ENCODE results near the gene UNC79.

The UNC79 gene

GRCh38 chr14:93682459-93682858 lies 251.7 kb downstream of the UNC79 start:
- Histone ChIP-seq H3K9me3 (ENCODE audit: low read length) (no peaks in the 10 kb centered on the region), H3F3A (ENCODE audit: insufficient read depth, low read length) (no peaks in the 10 kb centered on the region), H3K9ac (ENCODE audit: low read length) (no peak overlapping the region), H3K4me2 (ENCODE audit: low read length) (no peak overlapping the region), H3K9me2 (ENCODE audit: low read depth, low read length) (no peaks in the 10 kb centered on the region), H3K4me1 (ENCODE audit: insufficient read depth, low read length, severe bottlenecking) (no peaks in the 10 kb centered on the region), H2AFZ (ENCODE audit: low read length) (no peak overlapping the region), H4K20me1 (ENCODE audit: insufficient read depth, low read length) (no peaks in the 10 kb centered on the region), H3K36me3 (ENCODE audit: insufficient read depth, low read length) (no peaks in the 10 kb centered on the region), H3K4me3 (ENCODE audit: low read depth, low read length, poor library complexity, severe bottlenecking) (no peak overlapping the region), H3K27ac (ENCODE audit: low read depth, low read length, poor library complexity, severe bottlenecking) (no peak overlapping the region), H3K27me3 (ENCODE audit: insufficient read depth, low read length) (no peaks in the 10 kb centered on the region), H3K79me2 (ENCODE audit: insufficient read depth, low read length) (no peaks in the 10 kb centered on the region)
- TF ChIP-seq, protein P1, sequence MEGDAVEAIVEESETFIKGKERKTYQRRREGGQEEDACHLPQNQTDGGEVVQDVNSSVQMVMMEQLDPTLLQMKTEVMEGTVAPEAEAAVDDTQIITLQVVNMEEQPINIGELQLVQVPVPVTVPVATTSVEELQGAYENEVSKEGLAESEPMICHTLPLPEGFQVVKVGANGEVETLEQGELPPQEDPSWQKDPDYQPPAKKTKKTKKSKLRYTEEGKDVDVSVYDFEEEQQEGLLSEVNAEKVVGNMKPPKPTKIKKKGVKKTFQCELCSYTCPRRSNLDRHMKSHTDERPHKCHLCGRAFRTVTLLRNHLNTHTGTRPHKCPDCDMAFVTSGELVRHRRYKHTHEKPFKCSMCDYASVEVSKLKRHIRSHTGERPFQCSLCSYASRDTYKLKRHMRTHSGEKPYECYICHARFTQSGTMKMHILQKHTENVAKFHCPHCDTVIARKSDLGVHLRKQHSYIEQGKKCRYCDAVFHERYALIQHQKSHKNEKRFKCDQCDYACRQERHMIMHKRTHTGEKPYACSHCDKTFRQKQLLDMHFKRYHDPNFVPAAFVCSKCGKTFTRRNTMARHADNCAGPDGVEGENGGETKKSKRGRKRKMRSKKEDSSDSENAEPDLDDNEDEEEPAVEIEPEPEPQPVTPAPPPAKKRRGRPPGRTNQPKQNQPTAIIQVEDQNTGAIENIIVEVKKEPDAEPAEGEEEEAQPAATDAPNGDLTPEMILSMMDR (IDR thresholded peaks at IDR 0.05; ENCODE audit: low read length): no peak
- no peak for TF ChIP-seq EZH2 (IDR thresholded peaks at IDR 0.05; ENCODE audit: borderline replicate concordance, low read length)

DNA sequence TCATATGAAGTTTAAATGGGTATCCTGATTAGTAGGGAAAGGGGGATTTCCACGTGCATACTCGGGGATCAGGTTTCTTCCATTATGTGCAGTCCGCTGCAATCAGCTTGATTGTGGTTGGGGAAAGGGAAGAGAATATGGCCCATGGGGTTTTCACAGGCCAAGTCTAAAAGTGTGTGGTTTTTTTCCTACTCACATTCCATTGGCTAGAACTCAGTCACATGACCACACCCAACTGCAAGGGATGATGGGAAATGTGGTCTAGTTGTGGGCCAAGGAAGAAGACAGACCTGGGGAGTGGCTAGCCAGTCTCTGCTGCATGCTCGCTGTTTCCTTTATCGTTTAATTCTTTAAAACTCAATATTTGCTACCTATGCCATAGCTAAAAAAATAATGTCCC lies 252.5 kb downstream of the UNC79 start:
- Histone ChIP-seq H3K9me3 (ENCODE audit: low read length) (no peaks in the 10 kb centered on the region), H3K79me2 (ENCODE audit: insufficient read depth, low read length) (no peaks in the 10 kb centered on the region), H3K4me2 (ENCODE audit: low read length) (no peak overlapping the region), H3K36me3 (ENCODE audit: insufficient read depth, low read length) (no peaks in the 10 kb centered on the region), H3K4me1 (ENCODE audit: insufficient read depth, low read length, severe bottlenecking) (no peaks in the 10 kb centered on the region), H2AFZ (ENCODE audit: low read length) (no peak overlapping the region), H3K4me3 (ENCODE audit: low read depth, low read length, poor library complexity, severe bottlenecking) (no peak overlapping the region), H3F3A (ENCODE audit: insufficient read depth, low read length) (no peaks in the 10 kb centered on the region), H4K20me1 (ENCODE audit: insufficient read depth, low read length) (no peaks in the 10 kb centered on the region), H3K9me2 (ENCODE audit: low read depth, low read length) (no peaks in the 10 kb centered on the region), H3K27ac (ENCODE audit: low read depth, low read length, poor library complexity, severe bottlenecking) (no peak overlapping the region), H3K9ac (ENCODE audit: low read length) (no peak overlapping the region), H3K27me3 (ENCODE audit: insufficient read depth, low read length) (no peaks in the 10 kb centered on the region)
- no peak for TF ChIP-seq EZH2 (IDR thresholded peaks at IDR 0.05; ENCODE audit: borderline replicate concordance, low read length)
- TF ChIP-seq, protein P1 (IDR thresholded peaks at IDR 0.05; ENCODE audit: low read length): no peak

GRCh38 chr14:93685121-93685895 lies 254.6 kb downstream of the UNC79 start:
- H3K27ac ChIP-seq (ENCODE audit: low read depth, low read length, poor library complexity, severe bottlenecking): no peak overlapping the region
- no peak overlapping the region for H3K9ac ChIP-seq (ENCODE audit: low read length)
- no peaks in the 10 kb centered on the region for H3K9me3 ChIP-seq (ENCODE audit: low read length)
- H3K9me2 ChIP-seq (ENCODE audit: low read depth, low read length): no peaks in the 10 kb centered on the region
- H3K4me2 ChIP-seq (ENCODE audit: low read length): no peak overlapping the region
- TF ChIP-seq, protein P1 (IDR thresholded peaks at IDR 0.05; ENCODE audit: low read length): no peak
- no peak for TF ChIP-seq EZH2 (IDR thresholded peaks at IDR 0.05; ENCODE audit: borderline replicate concordance, low read length)
- H3K27me3 ChIP-seq (ENCODE audit: insufficient read depth, low read length): no peaks in the 10 kb centered on the region
- H2AFZ ChIP-seq (ENCODE audit: low read length): no peak overlapping the region
- no peaks in the 10 kb centered on the region for H4K20me1 ChIP-seq (ENCODE audit: insufficient read depth, low read length)
- H3F3A ChIP-seq (ENCODE audit: insufficient read depth, low read length): no peaks in the 10 kb centered on the region
- H3K79me2 ChIP-seq (ENCODE audit: insufficient read depth, low read length): no peaks in the 10 kb centered on the region
- H3K4me3 ChIP-seq (ENCODE audit: low read depth, low read length, poor library complexity, severe bottlenecking): no peak overlapping the region
- H3K36me3 ChIP-seq (ENCODE audit: insufficient read depth, low read length): no peaks in the 10 kb centered on the region
- no peaks in the 10 kb centered on the region for H3K4me1 ChIP-seq (ENCODE audit: insufficient read depth, low read length, severe bottlenecking)

Measured in OCI-LY1 (cell line).